Right ventricle myocardium inferior (tissue), 1 donor: ENCODE measurements around the gene ADARB2. TPM values are rescaled to one million over a fixed set of nuclear protein-coding genes. Genes with fewer than 3 reads are reported as not detected.

Experiments
- ATAC-seq: fragments of 200-7000 bp; cut with Tn5 transposase; one replicate; pipeline ENCODE4 v1.9.1; 2020; ENCODE audit warnings: mild to moderate bottlenecking, moderate library complexity
- DNase-seq: peaks from one replicate; pipeline ENCODE4 v3.0.0; 2021; ENCODE audit errors: missing footprints
- intact Hi-C: fragments of 100-400 bp; cut with DNase I; formaldehyde crosslinking; loops from one replicate; pipeline ENCODE4 v1.11.0; 2022
- total RNA-seq: library from RNA; stranded (reverse); fragmentation: NEBNext Ultra II Directional; extraction: Animal tissue kit (Norgen Biotek cat#: 25700); gene quantifications from one replicate; pipeline ENCODE4 v1.2.1, GENCODE V29; 2021
- donor health status: DM: no; HTN: yes; CAD: no; lungs with severe emphysema.

The ADARB2 gene
- total RNA-seq, 1 donor from 2014 or later: 0.19 TPM

- DNase-seq: no peak
- no peak for ATAC-seq
- intact Hi-C loops: no loop called here
These were observed 146.3 kb downstream of the ADARB2 start for GRCh38 chr10:1591045-1591444.

DNA sequence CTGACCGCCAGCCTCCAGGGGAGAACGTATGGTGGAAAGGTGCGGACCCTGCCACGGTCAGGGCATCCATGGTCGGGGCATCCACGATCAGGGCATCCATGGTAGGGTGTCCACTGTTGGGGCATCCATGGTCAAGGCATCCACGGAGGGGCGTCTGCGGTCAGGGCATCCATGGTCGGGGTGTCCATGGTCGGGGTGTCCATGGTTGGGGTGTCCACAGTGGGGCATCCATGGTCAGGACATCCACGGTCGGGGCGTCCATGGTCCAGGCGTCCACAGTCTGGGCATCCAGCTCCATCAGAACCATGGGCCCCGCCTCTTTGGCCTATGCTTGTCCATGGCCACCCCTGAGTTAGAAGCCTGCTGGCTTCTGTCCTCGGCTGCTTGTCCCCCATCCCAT lies 148.1 kb downstream of the ADARB2 start:
- DNase-seq: no peak
- intact Hi-C loops: no loop called here
- ATAC-seq: no peak

GRCh38 chr10:1582739-1583138 lies 154.6 kb downstream of the ADARB2 start:
- DNase-seq: no peak
- intact Hi-C loops: no loop called here
- ATAC-seq: no peak

DNA sequence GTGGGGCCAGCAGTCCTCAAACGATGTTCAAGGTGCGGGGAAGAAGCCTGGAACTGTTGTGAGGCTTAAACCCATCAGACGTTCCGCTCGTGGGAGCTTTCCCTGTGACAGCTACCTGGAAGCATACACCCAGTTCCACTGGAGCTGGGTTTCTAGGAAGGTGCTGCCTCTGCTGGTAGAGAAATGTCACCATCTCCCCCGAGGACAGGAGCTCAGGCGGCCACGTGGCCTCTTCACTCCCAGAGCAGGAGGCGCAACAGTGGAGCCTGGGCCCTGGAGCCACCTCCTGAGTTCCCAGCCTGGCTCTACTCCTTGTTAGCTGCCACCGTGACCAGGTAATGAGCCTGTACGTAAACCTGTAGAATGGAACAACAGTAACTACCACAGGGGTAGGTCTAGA lies 156.1 kb downstream of the ADARB2 start:
- DNase-seq (no peak), ATAC-seq (no peak)
- intact Hi-C loops: no loop called here

GRCh38 chr10:1579671-1580070 lies 157.7 kb downstream of the ADARB2 start:
- intact Hi-C loops: no loop called here
- DNase-seq: no peak

GRCh38 chr10:1579141-1579491 lies 158.2 kb downstream of the ADARB2 start:
- intact Hi-C loops: no loop called here
- ATAC-seq (no peak), DNase-seq (no peak)

More at GRCh38 chr10:1579671-1580070, 157.7 kb downstream of the ADARB2 start:
- ATAC-seq: no peak

DNA sequence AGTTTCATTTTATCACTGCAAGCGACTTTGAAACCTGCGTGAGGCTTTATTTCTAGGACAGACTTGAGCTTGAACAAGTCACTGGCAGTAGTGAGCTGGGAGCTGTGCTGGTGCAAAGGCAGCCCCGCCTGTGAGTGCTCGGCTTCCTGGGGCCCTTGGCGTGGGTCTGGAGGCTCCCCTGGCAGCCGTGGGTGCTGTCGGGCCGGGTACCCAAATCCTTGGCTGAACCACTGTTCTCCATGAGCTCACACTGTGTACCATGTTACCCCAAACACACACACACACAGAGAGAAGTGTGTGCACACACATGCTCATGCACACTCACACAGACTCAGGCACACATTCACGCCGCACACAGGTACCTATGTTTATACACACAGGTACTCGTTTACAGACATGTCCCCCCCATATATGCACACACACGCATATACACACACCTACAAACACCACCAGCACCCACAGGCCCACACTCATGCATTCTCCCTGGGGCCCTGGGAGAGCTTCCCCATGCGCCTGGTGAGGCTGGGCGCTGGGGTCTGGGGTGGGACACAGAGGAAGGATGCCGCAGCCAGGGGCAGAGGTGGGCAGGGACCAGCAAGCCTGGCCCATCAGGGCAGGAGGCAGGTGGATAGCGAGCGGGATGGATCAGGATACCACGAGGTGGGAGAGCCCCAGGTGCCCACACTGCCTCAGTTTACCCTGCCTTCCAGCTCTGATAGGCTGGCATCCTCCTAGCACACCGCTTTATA lies 158.8 kb downstream of the ADARB2 start:
- ATAC-seq (no peak), DNase-seq (no peak)
- intact Hi-C loops: no loop called here

GRCh38 chr10:1577945-1578344 lies 159.4 kb downstream of the ADARB2 start:
- DNase-seq: no peak
- no peak for ATAC-seq
- intact Hi-C loops: no loop called here

GRCh38 chr10:1577373-1577770 lies 160.0 kb downstream of the ADARB2 start:
- intact Hi-C loops: no loop called here
- no peak for ATAC-seq

DNA sequence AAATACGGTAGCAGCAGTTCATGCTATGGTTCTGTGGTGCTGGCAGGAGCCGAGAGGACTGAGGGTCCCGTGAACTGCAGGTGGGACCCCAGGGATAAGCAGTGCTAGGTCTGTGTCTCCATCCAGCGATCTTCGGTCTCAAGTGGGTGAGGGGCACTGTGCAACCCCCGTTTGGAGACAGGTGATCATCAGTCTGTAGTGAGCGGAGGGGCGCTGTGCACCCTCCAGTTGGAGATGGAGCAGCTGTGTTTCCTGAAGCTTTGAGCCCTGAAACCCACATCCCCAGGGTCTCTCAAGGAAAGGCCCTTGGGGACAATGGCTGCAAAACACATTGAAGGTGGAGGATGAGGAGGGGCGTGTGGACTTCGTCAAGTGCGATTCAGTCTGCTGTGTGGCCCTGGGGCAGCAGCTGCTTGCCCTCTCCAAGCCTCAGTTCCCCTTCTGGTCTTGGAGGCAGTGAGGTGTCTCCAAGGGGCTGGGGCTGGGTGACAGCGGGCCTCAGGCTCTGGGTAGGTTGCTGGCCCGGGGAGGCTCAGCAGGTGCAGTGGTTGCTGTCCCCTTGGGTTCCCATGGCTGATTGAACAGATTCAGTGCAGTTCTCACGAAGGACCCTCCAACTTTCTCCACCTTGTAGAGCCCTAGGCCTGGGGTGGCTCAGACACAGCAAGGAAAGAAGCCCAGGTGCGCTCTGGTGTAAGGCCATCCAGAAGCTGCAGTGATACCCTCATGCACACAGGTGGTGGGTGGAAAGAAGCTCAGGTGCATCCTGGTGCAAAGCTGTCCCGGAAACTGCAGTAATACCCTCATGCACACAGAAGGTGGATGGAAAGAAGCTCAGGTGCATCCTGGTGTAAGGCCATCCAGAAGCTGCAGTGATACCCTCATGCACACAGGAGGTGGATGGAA lies 160.6 kb downstream of the ADARB2 start:
- ATAC-seq: no peak
- intact Hi-C loops: no loop called here
- DNase-seq: no peak

More at GRCh38 chr10:1577373-1577770, 160.0 kb downstream of the ADARB2 start:
- DNase-seq: no peak

- DNase-seq (no peak), ATAC-seq (no peak)
- intact Hi-C loops: no loop called here
These were observed 161.7 kb downstream of the ADARB2 start for GRCh38 chr10:1575481-1576244.

DNA sequence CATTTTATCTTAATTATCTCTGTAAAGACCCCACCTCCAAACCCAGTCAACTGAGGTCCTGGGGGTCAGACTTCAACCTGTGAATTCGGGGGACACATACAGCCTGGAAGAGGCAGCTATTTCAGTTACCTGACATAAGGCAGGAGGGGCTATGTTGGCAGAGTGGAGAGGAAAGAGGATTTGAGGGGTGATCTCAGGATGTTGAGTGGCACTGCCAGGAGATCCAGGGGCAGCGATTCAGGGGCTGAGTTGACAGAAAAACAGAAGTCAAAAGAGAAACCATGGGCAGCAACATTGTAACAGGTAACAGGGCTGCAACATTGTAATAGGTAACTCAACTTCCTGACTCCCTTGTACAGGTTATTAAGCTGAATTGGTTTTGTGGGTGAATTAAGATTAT lies 162.6 kb downstream of the ADARB2 start:
- intact Hi-C loops: no loop called here
- no peak for ATAC-seq
- DNase-seq: no peak

- intact Hi-C loops: no loop called here
- ATAC-seq (no peak), DNase-seq (no peak)
These were observed 163.3 kb downstream of the ADARB2 start for GRCh38 chr10:1573981-1574380.

DNA sequence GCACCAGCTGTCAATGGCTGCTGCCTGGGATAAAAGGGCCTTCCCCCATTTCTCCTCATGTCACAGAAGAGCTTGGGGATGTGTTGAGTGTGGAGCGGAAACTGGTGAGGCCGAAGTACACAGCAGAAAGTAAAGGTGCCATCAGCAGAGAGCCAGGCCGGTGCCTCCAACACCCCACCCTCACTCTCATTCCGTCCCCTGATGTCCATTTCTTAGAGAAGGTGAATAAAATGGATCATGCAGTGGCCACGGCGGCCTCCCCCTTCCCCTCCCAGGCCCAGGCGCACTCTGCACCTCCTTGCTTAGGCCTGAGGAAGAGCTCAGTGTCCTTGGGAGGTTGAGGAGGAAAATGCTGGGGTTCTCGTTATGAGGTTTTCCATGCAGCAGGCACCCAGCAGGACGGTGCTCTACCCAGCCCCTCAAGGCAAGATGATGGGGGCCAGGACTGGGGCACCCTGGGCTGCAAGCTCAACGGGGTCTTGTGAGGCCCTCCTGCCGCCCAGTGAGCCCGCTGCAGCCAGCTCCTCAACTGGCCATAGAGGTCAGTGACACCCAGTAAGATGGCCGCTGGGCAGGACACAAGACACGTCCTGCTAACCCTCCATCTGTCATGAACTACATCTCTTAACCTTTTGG lies 163.9 kb downstream of the ADARB2 start:
- no peak for ATAC-seq
- no peak for DNase-seq
- intact Hi-C loops: no loop called here

- no peak for DNase-seq
- intact Hi-C loops: no loop called here
- no peak for ATAC-seq
These were observed 164.6 kb downstream of the ADARB2 start for GRCh38 chr10:1572519-1573333.

- no peak for ATAC-seq
- DNase-seq: no peak
- intact Hi-C loops: no loop called here
These were observed 165.6 kb downstream of the ADARB2 start for GRCh38 chr10:1571587-1572237.

GRCh38 chr10:1570416-1571051 lies 166.8 kb downstream of the ADARB2 start:
- intact Hi-C loops: no loop called here
- DNase-seq: no peak
- no peak for ATAC-seq
